Measurements from ENCODE around the gene EPSTI1.

The EPSTI1 gene

GRCh38 chr13:42971691-42972347 is 20.2 kb downstream of the EPSTI1 start:
- no peak for DNase-seq (ENCODE audit: low read depth in 2 of 2)

- peak; percentile 7 to 20 for DNase-seq (ENCODE audit: low read depth in 2 of 2)
Measured at GRCh38 chr13:42970824-42971690, 21.0 kb downstream of the EPSTI1 start.

GRCh38 chr13:42969565-42970172 is 22.4 kb downstream of the EPSTI1 start:
- DNase-seq (ENCODE audit: low read depth in 2 of 2), result peak; percentile 81 to 83

- no peak for DNase-seq (ENCODE audit: low read depth in 2 of 2)
Measured at GRCh38 chr13:42968906-42969305, 23.1 kb downstream of the EPSTI1 start.

- no peak for DNase-seq (ENCODE audit: low read depth in 2 of 2)
Measured at GRCh38 chr13:42967660-42968059, 24.4 kb downstream of the EPSTI1 start.

GRCh38 chr13:42965281-42965680 is 26.8 kb downstream of the EPSTI1 start:
- DNase-seq (ENCODE audit: low read depth in 2 of 2), result no peak

GRCh38 chr13:42964761-42965161 is 27.3 kb downstream of the EPSTI1 start:
- DNase-seq (ENCODE audit: low read depth in 2 of 2), result no peak

GRCh38 chr13:42959615-42960014 is 32.4 kb downstream of the EPSTI1 start:
- DNase-seq (ENCODE audit: low read depth in 2 of 2), result no peak

- no peak for DNase-seq (ENCODE audit: low read depth in 2 of 2)
Measured at GRCh38 chr13:42957881-42958280, 34.2 kb downstream of the EPSTI1 start.

- DNase-seq (ENCODE audit: low read depth in 2 of 2), result no peak
Measured at GRCh38 chr13:42950181-42950580, 41.9 kb downstream of the EPSTI1 start.

- no peak for DNase-seq (ENCODE audit: low read depth in 2 of 2)
Measured at GRCh38 chr13:42947925-42948324, 44.1 kb downstream of the EPSTI1 start.

GRCh38 chr13:42946927-42947326 is 45.1 kb downstream of the EPSTI1 start:
- DNase-seq (ENCODE audit: low read depth in 2 of 2), result no peak

GRCh38 chr13:42929886-42930535 is 62.0 kb downstream of the EPSTI1 start:
- DNase-seq (ENCODE audit: low read depth in 2 of 2), result no peak

GRCh38 chr13:42926555-42926954 is 65.5 kb downstream of the EPSTI1 start:
- no peak for DNase-seq (ENCODE audit: low read depth in 2 of 2)

- no peak for DNase-seq (ENCODE audit: low read depth in 2 of 2)
Measured at GRCh38 chr13:42926043-42926442, 66.0 kb downstream of the EPSTI1 start.

- no peak for DNase-seq (ENCODE audit: low read depth in 2 of 2)
Measured at GRCh38 chr13:42925626-42926025, 66.4 kb downstream of the EPSTI1 start.

- no peak for DNase-seq (ENCODE audit: low read depth in 2 of 2)
Measured at GRCh38 chr13:42924344-42924743, 67.7 kb downstream of the EPSTI1 start.

- no peak for DNase-seq (ENCODE audit: low read depth in 2 of 2)
Measured at GRCh38 chr13:42907745-42908144, 84.3 kb downstream of the EPSTI1 start.

GRCh38 chr13:42906257-42906656 is 85.8 kb downstream of the EPSTI1 start:
- no peak for DNase-seq (ENCODE audit: low read depth in 2 of 2)

- DNase-seq (ENCODE audit: low read depth in 2 of 2), result no peak
Measured at GRCh38 chr13:42905579-42905978, 86.5 kb downstream of the EPSTI1 start.

GRCh38 chr13:42899266-42899665 is 92.8 kb downstream of the EPSTI1 start:
- no peak for DNase-seq (ENCODE audit: low read depth in 2 of 2)

- no peak for DNase-seq (ENCODE audit: low read depth in 2 of 2)
Measured at GRCh38 chr13:42895776-42896175, 96.3 kb downstream of the EPSTI1 start.
